Left forelimb (tissue), 1 donor: Measurements from ENCODE around the gene DET1.

Experiments used
- DNase-seq: peaks from one replicate; pipeline ENCODE4 v3.0.0-alpha.2; 2018; ENCODE audit warnings: low spot score

The DET1 gene

GRCh38 chr15:88467073-88467934, 79.2 kb downstream of the DET1 start, which contains the start of the genes MRPL46 and MRPS11:
Gene MRPL46, minus strand, starts transcription at chr15:88467388. Its CDS starts 11 bp downstream, at chr15:88467377.
Gene MRPS11, plus strand, starts transcription at chr15:88467708. Its CDS starts 10 bp downstream, at chr15:88467718.
- DNase-seq = peak; percentile 93

- no peak for DNase-seq
Observed at GRCh38 chr15:88465633-88466224, 80.8 kb downstream of the DET1 start.

- no peak for DNase-seq
Observed at GRCh38 chr15:88463870-88464532, 82.5 kb downstream of the DET1 start.
